Retina (tissue), 1 donor: ENCODE data around the gene SYMPK.

Experiments used
- DNase-seq: peaks from one replicate; pipeline ENCODE4 v3.0.0-alpha.2; 2016

Gene SYMPK

GRCh38 chr19:45824531-45825262 is 38.2 kb downstream of the SYMPK start:
- DNase-seq = no peak

- DNase-seq = no peak
Measured at GRCh38 chr19:45824041-45824471, 38.9 kb downstream of the SYMPK start.

GRCh38 chr19:45823182-45823581 is 39.8 kb downstream of the SYMPK start:
- no peak for DNase-seq

GRCh38 chr19:45822716-45823115 is 40.2 kb downstream of the SYMPK start:
- DNase-seq = no peak

GRCh38 chr19:45821570-45821969 is 41.4 kb downstream of the SYMPK start:
- no peak for DNase-seq

GRCh38 chr19:45821103-45821521 is 41.8 kb downstream of the SYMPK start:
- no peak for DNase-seq

- no peak for DNase-seq
Measured at GRCh38 chr19:45820413-45821102, 42.4 kb downstream of the SYMPK start.

GRCh38 chr19:45819769-45820168 is 43.2 kb downstream of the SYMPK start:
- DNase-seq = no peak

GRCh38 chr19:45817725-45818301 is 45.1 kb downstream of the SYMPK start:
- DNase-seq = no peak

- peak; percentile 92 for DNase-seq
Measured at GRCh38 chr19:45817010-45817724, 45.8 kb downstream of the SYMPK start.

- DNase-seq = no peak
Measured at GRCh38 chr19:45816236-45817009, 46.5 kb downstream of the SYMPK start.

GRCh38 chr19:45815481-45816216 is 47.3 kb downstream of the SYMPK start:
- DNase-seq = peak; percentile 73

- DNase-seq = peak; percentile 56
Measured at GRCh38 chr19:45814851-45815480, 48.0 kb downstream of the SYMPK start, which contains the start of gene RSPH6A. Gene RSPH6A, minus strand, starts transcription at chr19:45815308. Its CDS starts 132 bp downstream, at chr19:45815176.

- no peak for DNase-seq
Measured at GRCh38 chr19:45814166-45814780, 48.7 kb downstream of the SYMPK start.

- no peak for DNase-seq
Measured at GRCh38 chr19:45812297-45812696, 50.6 kb downstream of the SYMPK start.

GRCh38 chr19:45809643-45810159 is 53.2 kb downstream of the SYMPK start:
- no peak for DNase-seq

GRCh38 chr19:45805719-45806118 is 57.2 kb downstream of the SYMPK start:
- DNase-seq = no peak

GRCh38 chr19:45804959-45805230 is 58.1 kb downstream of the SYMPK start:
- DNase-seq = no peak

- no peak for DNase-seq
Measured at GRCh38 chr19:45804140-45804958, 58.6 kb downstream of the SYMPK start.
